ENCODE data around the gene RETREG1. TPM values are rescaled to one million over a fixed set of nuclear protein-coding genes. Genes with fewer than 3 reads are reported as not detected.

The RETREG1 gene
- total RNA-seq, 1 donor from 2014 or later, result 15.8 TPM

GRCh38 chr5:16457853-16458252 lies 158.9 kb downstream of the RETREG1 start:
- peaks cover 15% of the 10 kb centered on the region for H3K4me1 Mint-ChIP-seq (ENCODE audit: unreplicated experiment)
- H3K36me3 Mint-ChIP-seq (ENCODE audit: low read depth, unreplicated experiment), result peaks cover 13% of the 10 kb centered on the region
- H3K27me3 Mint-ChIP-seq (ENCODE audit: unreplicated experiment), result no peaks in the 10 kb centered on the region
- no peak for DNase-seq (ENCODE audit: low spot score)
- no peaks in the 10 kb centered on the region for H3K9me3 Mint-ChIP-seq (ENCODE audit: unreplicated experiment)
- no peak overlapping the region for H3K27ac Mint-ChIP-seq (ENCODE audit: unreplicated experiment)
- no peak for TF ChIP-seq CTCF (IDR thresholded peaks at IDR 0.05; ENCODE audit: unreplicated experiment)
- H3K4me3 Mint-ChIP-seq (ENCODE audit: unreplicated experiment), result no peak overlapping the region

GRCh38 chr5:16457451-16457850 lies 159.3 kb downstream of the RETREG1 start:
- no peaks in the 10 kb centered on the region for H3K9me3 Mint-ChIP-seq (ENCODE audit: unreplicated experiment)
- DNase-seq (ENCODE audit: low spot score), result no peak
- H3K27ac Mint-ChIP-seq (ENCODE audit: unreplicated experiment), result no peak overlapping the region
- peaks cover 12% of the 10 kb centered on the region for H3K36me3 Mint-ChIP-seq (ENCODE audit: low read depth, unreplicated experiment)
- H3K4me1 Mint-ChIP-seq (ENCODE audit: unreplicated experiment), result peaks cover 15% of the 10 kb centered on the region
- TF ChIP-seq CTCF (IDR thresholded peaks at IDR 0.05; ENCODE audit: unreplicated experiment), result no peak
- no peaks in the 10 kb centered on the region for H3K27me3 Mint-ChIP-seq (ENCODE audit: unreplicated experiment)
- H3K4me3 Mint-ChIP-seq (ENCODE audit: unreplicated experiment), result no peak overlapping the region

- peaks cover 6% of the 10 kb centered on the region for H3K4me1 Mint-ChIP-seq (ENCODE audit: unreplicated experiment)
- H3K27ac Mint-ChIP-seq (ENCODE audit: unreplicated experiment), result peak overlapping the region; percentile 54
- H3K36me3 Mint-ChIP-seq (ENCODE audit: low read depth, unreplicated experiment), result peaks cover 4% of the 10 kb centered on the region
- TF ChIP-seq CTCF (IDR thresholded peaks at IDR 0.05; ENCODE audit: unreplicated experiment), result peak; percentile 88
- peak overlapping the region; percentile 4 for H3K4me3 Mint-ChIP-seq (ENCODE audit: unreplicated experiment)
- DNase-seq (ENCODE audit: low spot score), result peak; percentile 36
- H3K27me3 Mint-ChIP-seq (ENCODE audit: unreplicated experiment), result no peaks in the 10 kb centered on the region
- no peaks in the 10 kb centered on the region for H3K9me3 Mint-ChIP-seq (ENCODE audit: unreplicated experiment)
These were observed 160.5 kb downstream of the RETREG1 start for GRCh38 chr5:16456103-16456832.

GRCh38 chr5:16455668-16456067 lies 161.1 kb downstream of the RETREG1 start:
- TF ChIP-seq CTCF (IDR thresholded peaks at IDR 0.05; ENCODE audit: unreplicated experiment), result no peak
- DNase-seq (ENCODE audit: low spot score), result no peak
- peaks cover 4% of the 10 kb centered on the region for H3K36me3 Mint-ChIP-seq (ENCODE audit: low read depth, unreplicated experiment)
- peaks cover 4% of the 10 kb centered on the region for H3K4me1 Mint-ChIP-seq (ENCODE audit: unreplicated experiment)
- peak overlapping the region; percentile 4 for H3K4me3 Mint-ChIP-seq (ENCODE audit: unreplicated experiment)
- H3K27me3 Mint-ChIP-seq (ENCODE audit: unreplicated experiment), result no peaks in the 10 kb centered on the region
- peak overlapping the region; percentile 54 for H3K27ac Mint-ChIP-seq (ENCODE audit: unreplicated experiment)
- H3K9me3 Mint-ChIP-seq (ENCODE audit: unreplicated experiment), result no peaks in the 10 kb centered on the region

- H3K9me3 Mint-ChIP-seq (ENCODE audit: unreplicated experiment), result no peaks in the 10 kb centered on the region
- no peaks in the 10 kb centered on the region for H3K27me3 Mint-ChIP-seq (ENCODE audit: unreplicated experiment)
- H3K27ac Mint-ChIP-seq (ENCODE audit: unreplicated experiment), result no peak overlapping the region
- DNase-seq (ENCODE audit: low spot score), result no peak
- TF ChIP-seq CTCF (IDR thresholded peaks at IDR 0.05; ENCODE audit: unreplicated experiment), result no peak
- H3K4me3 Mint-ChIP-seq (ENCODE audit: unreplicated experiment), result no peak overlapping the region
- H3K4me1 Mint-ChIP-seq (ENCODE audit: unreplicated experiment), result peaks cover 4% of the 10 kb centered on the region
- peaks cover 12% of the 10 kb centered on the region for H3K36me3 Mint-ChIP-seq (ENCODE audit: low read depth, unreplicated experiment)
These were observed 162.1 kb downstream of the RETREG1 start for GRCh38 chr5:16454686-16455085.
